Inflammatory macrophage treated with lipopolysaccharide for 1 hour (primary cell): Measurements from ENCODE around the gene SMYD4.
"Not testable (repeated sequence)": the region's sequence is repeated elsewhere in the genome, so short reads cannot be mapped to it uniquely, and the experiment has no call there.

ENCODE experiments used
- DNase-seq, 2 donors: peaks; one replicate each; pipeline ENCODE4 v3.0.0-alpha.2; 2020 to 2022

SMYD4 gene

GRCh38 chr17:1779571-1780131, 50.1 kb downstream of the SMYD4 start:
- DNase-seq = no peak

DNA sequence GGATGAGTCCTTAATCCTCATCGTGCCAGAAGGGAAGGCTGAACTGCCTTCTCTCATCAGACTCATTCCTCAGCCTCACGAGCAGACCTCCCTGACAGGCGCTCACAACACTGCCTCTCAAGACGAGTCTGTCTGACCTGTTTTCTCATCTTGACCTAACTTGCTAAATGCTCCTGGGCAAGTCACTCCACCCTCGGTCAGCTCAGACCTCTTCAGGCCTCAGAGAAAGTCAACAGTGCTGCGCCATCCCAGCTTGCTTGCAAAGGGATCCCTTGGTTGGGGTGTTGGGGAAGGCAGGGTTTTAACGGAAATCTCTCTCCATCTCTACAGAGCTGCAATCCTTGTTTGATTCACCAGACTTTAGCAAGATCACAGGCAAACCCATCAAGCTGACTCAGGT, 52.8 kb downstream of the SMYD4 start:
- DNase-seq = no peak

- DNase-seq = no peak
These were observed 53.4 kb downstream of the SMYD4 start for GRCh38 chr17:1776328-1776727.

GRCh38 chr17:1774390-1775176, 55.1 kb downstream of the SMYD4 start:
- DNase-seq = no peak

DNA sequence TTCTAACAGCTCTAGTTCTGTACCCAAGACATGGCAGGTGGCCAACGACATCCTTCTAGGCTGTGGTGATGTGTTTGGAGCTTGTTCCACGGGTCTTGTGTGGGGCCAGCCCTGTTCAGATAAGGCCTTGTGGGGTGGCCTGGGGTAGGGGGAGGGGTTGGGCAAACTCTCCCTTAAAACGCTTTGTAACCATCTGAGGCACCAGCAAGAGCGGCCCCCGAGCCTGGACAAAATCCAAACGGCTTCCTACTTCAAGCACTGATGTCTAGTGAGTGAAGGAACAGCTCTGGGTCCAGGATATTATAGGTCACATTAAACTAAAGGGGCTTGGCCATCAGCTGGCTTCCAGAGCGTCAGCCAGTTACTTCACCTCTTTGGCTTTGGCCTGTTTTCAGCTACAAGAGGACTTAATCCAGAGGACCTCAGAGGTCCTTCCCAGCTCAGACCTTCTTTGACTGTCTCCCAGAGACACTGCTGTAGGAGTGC, 56.0 kb downstream of the SMYD4 start:
- no peak for DNase-seq

GRCh38 chr17:1773000-1773695, 56.6 kb downstream of the SMYD4 start:
- DNase-seq = peak; percentile 44 to 60

GRCh38 chr17:1769822-1770477, 59.8 kb downstream of the SMYD4 start:
- no peak for DNase-seq

DNA sequence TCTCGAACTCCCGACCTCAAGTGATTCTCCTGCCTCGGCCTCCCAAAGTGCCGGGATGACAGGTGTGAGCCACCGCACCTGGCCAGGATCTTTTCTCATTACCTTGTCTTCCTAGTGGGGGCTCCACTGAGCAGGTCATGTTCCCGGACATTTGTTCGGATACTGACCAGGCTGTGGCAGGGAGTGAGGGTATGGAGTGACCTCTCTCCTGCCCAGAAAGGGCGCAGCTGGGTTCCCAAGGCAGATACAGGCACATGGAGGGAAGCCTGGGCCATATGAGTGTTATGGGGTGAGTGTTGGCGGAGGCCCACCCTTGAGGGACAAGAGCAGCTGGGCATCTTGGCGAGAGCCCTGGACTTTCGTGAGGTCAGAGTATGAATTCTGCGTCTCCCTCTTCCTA, 62.3 kb downstream of the SMYD4 start:
- DNase-seq = no peak

- DNase-seq = no peak
These were observed 63.1 kb downstream of the SMYD4 start for GRCh38 chr17:1766382-1767135.

DNA sequence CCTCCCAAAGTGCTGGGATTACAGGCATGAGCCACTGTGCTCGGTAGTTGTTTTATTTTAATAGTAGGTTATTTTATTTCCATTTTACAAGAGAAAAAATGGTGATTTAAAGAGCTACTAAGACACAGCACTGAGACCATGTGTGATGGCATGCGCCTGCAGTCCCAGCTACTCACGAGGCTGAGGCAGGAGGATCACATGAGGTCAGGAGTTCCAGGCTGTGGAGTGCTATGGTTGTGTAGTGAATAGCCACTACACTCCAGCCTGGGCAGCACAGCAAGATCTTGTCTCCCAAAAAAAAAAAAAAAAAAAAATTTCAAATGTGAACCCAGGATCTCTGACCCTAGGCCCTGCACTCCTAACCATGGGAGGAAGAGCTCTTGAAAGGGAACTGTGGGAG, 64.1 kb downstream of the SMYD4 start:
- no peak for DNase-seq

DNA sequence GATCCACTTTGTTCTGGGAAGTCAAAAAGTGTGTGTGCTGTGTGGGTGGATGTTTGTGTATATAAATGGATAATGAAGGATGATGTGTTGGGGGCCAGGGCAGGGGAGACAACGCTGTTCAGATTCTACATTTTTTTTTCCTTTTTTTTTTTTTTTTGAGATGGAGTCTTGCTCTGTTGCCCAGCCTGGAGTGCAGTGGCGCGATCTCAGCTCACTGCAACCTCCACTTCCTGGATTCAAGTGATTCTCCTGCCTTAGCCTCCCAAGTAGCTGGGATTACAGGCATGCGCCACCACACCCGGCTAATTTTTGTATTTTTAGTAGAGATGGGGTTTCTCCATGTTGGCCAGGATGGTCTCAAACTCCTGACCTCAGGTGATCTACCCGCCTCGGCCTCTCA, 65.0 kb downstream of the SMYD4 start:
- not testable (repeated sequence) for DNase-seq

DNA sequence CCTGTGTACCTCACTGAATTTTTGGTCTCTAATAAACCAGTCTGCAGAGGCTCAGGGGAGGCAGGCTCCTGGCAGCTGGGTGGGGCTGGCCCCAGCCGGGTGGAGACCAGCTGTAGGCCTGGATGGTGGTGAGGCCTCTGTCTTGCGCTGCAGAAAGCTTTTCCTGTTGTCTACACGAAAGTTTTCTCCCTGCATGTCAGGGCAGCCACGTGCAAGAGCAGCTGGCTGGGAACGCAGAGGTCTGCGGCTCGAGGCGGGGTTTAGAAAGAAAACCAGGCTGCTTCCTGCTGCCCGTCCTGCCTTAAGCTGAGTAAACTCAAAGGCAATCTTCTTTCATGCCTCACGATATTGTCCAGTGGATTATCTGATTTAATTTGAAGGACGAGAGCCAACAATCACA, 65.4 kb downstream of the SMYD4 start:
- no peak for DNase-seq

DNA sequence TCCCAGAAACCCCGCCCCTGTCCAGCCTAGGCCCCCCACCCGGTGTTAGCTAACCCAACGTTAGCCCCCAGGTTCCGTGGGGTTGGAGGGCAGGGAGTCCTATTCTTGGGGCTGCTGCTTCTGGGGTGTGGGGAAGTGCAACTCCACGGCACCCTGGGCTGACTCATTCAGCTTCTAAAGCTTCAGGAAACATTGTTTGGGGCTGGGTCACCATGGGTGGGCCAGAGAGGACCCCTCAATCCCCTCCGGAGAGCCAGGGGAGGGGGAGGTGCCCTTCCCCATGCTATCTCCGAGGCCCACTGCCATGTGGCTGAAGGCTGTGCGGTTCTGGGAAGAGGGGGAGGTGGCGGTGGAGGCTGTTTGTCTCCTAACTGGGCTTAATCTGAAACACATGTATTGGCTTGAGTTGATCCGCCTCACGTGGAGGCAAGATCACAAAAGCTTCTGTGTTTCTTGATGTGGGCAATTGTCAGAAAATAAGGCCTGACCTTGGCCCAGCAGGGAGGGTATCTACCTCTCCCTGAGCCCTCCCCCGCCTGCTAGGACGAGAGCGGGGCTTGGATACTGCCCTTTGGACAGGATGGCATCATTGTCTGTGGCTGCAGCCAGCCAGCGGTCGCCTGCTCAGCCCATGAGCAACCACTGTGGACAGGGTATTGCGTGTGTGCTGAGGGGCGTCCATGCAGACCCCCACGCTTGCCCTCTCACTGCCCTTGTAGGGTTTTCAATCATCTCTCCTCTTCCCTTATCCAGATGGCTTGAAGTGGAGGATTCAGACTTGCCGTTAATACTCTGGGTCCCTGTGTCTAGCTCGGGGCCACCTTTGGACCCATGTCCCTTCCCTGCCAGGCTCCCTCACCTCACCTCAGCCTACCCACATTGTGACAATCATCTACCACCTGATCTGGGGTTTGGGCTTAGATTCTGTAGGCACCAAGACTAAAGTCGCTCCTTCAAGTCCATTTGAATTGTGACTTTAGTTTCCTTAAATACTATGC, 66.5 kb downstream of the SMYD4 start:
- no peak for DNase-seq

DNA sequence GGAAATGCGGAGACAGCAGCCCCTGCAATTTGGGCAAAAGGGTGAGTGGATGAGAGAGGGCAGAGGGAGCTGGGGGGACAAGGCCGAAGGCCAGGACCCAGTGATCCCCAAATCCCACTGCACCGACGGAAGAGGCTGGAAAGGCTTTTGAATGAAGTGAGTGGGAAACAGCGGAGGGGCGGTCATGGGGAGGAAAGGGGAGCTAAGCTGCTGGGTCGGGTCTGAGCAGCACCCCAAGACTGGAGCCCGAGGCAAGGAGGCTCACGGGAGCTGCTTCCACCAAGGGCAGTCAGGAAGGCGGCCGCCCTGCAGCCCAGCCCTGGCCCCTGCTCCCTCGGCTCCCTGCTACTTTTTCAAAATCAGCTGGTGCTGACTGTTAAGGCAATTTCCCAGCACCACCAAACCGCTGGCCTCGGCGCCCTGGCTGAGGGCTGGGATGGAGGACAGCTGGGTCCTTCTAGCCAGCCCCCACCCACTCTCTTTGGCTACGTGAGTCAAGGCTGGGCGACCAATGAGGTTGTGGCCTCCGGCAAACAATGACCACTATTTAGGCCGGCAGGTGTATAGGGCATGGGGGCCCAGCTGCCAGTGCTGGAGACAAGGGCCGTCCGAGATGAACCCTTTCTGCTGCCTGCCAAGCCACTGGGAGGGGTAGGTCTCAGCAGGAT, 67.3 kb downstream of the SMYD4 start:
- DNase-seq = no peak

DNA sequence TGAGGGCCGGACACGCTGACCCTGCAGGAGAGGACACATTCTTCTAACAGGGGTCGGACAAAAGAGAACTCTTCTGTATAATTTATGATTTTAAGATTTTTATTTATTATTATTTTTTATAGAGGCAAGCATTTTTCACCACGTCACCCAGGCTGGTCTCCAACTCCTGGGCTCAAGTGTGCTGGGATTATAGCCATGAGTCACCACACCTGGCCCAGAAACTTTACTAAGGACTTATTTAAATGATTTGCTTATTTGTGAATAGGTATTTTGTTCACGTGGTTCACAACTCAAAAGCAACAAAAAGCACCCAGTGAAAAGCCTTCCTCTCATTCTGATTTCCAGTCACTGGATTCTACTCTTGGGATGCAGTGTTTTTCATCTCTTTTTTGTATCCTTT, 70.2 kb downstream of the SMYD4 start:
- DNase-seq = no peak

DNA sequence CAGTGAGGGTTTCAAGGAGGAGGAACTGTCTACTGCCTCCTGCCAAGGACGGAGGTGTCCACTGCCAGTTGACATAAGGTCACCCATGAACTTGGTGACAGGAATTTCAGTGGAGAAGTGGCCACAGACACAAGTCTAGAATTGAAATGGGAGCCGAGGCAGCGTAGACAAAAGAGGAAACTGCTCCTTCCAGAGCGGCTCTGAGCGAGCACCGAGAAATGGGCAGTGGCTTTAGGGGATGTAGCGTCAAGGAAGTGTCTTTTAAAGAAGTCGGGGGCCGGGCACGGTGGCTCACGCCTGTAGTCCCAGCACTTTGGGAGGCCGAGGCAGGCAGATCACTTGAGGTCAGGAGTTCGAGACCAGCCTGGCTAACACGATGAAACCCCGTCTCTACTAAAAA, 70.9 kb downstream of the SMYD4 start:
- DNase-seq = peak; percentile 64 to 71

- DNase-seq = no peak
These were observed 73.9 kb downstream of the SMYD4 start for GRCh38 chr17:1755827-1756262.

- DNase-seq = no peak
These were observed 74.4 kb downstream of the SMYD4 start for GRCh38 chr17:1755252-1755826.

DNA sequence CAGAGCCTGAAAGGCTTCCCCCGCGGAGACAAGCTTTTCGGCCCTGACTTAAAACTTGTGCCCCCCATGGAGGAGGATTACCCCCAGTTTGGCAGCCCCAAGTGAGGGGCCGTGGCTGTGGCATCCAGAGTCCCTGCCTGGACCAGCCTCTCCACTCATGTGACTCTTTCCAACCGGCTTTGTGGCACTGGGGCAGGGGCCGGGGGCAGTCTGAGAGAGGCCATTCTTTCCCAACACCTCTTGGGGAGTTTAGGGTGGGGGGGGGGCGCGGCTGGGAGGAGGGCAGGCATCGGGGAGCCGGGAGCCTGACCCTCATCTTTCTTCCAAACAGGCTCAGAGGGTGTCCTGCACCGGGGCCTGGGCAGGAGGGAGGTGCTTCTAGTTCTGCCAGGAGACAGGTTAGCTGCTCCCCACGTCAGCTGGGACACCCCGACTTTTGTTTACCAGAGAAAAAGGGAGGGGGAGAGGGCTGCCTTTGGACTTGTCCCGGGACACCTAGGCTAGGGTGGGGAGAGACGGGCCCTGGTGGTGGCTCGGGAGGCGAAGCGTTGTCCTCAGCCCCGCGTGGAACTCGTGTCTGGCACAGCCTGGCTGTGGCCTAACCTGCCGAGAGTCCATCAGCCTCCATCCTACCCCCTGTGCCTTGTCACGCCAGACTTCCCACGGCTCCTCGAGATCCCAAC, 75.1 kb downstream of the SMYD4 start:
- no peak for DNase-seq
